GM12865 (cell line): Measurements from ENCODE around the gene RAB11B.
"Not testable (repeated sequence)": the region's sequence is repeated elsewhere in the genome, so short reads cannot be mapped to it uniquely, and the experiment has no call there.

ENCODE experiments used
- DNase-seq: peaks from one replicate; pipeline ENCODE4 v3.0.0; 2010; ENCODE audit warnings: low read depth
- H3K4me3 ChIP-seq: 2 replicates; pipeline ENCODE4 v1.5.1; 2011; ENCODE audit warnings: mild to moderate bottlenecking, low read depth, low read length, control low read depth
- CTCF ChIP-seq: IDR thresholded peaks from 2 replicates; pipeline ENCODE4 v1.5.1; 2011; ENCODE audit warnings: low read length, control low read depth, low read depth, inconsistent platforms; ENCODE audit not compliant: insufficient read depth; ENCODE audit errors: missing control alignments

The RAB11B gene

GRCh38 chr19:8421484-8422461, 31.6 kb downstream of the RAB11B start:
- H3K4me3 ChIP-seq, result no peak overlapping the region
- no peak for DNase-seq
- no peak for TF ChIP-seq CTCF

GRCh38 chr19:8423817-8424223, 33.7 kb downstream of the RAB11B start:
- H3K4me3 ChIP-seq, result no peak overlapping the region
- DNase-seq, result no peak
- no peak for TF ChIP-seq CTCF

- H3K4me3 ChIP-seq, DNase-seq: not testable (repeated sequence)
Observed at GRCh38 chr19:8425331-8425730, 35.2 kb downstream of the RAB11B start.

GRCh38 chr19:8426283-8426682, 36.1 kb downstream of the RAB11B start:
- no peak for TF ChIP-seq CTCF
- DNase-seq, result no peak
- H3K4me3 ChIP-seq, result no peak overlapping the region

GRCh38 chr19:8429044-8429443, 38.9 kb downstream of the RAB11B start:
- DNase-seq, result no peak
- H3K4me3 ChIP-seq, result no peak overlapping the region
- TF ChIP-seq CTCF, result no peak

GRCh38 chr19:8429826-8430225, 39.7 kb downstream of the RAB11B start:
- no peak for TF ChIP-seq CTCF
- H3K4me3 ChIP-seq, result no peak overlapping the region
- DNase-seq, result no peak

- no peak for DNase-seq
- no peak overlapping the region for H3K4me3 ChIP-seq
- no peak for TF ChIP-seq CTCF
Observed at GRCh38 chr19:8430650-8431049, 40.5 kb downstream of the RAB11B start.
